ENCODE data around the gene OR1Q1.
"Not testable (repeated sequence)": the region's sequence is repeated elsewhere in the genome, so short reads cannot be mapped to it uniquely, and the experiment has no call there.

Gene OR1Q1

GRCh38 chr9:122614362-122614761 is at the start of gene OR1Q1:
Gene OR1Q1, plus strand, starts transcription at chr9:122614738. Its CDS starts 0 bp downstream, at chr9:122614738.
- DNase-seq (ENCODE audit: low read depth in 2 of 2) = no peak

- DNase-seq (ENCODE audit: low read depth in 2 of 2) = no peak
These were observed 46.6 kb upstream of the OR1Q1 start for GRCh38 chr9:122567901-122568300.

- DNase-seq (ENCODE audit: low read depth in 2 of 2) = no peak
These were observed 42.1 kb upstream of the OR1Q1 start for GRCh38 chr9:122572456-122572855.

- DNase-seq (ENCODE audit: low read depth in 2 of 2) = no peak
These were observed 34.7 kb upstream of the OR1Q1 start for GRCh38 chr9:122579874-122580273.

- no peak for DNase-seq (ENCODE audit: low read depth in 2 of 2)
These were observed 34.2 kb upstream of the OR1Q1 start for GRCh38 chr9:122580360-122580759.

DNA sequence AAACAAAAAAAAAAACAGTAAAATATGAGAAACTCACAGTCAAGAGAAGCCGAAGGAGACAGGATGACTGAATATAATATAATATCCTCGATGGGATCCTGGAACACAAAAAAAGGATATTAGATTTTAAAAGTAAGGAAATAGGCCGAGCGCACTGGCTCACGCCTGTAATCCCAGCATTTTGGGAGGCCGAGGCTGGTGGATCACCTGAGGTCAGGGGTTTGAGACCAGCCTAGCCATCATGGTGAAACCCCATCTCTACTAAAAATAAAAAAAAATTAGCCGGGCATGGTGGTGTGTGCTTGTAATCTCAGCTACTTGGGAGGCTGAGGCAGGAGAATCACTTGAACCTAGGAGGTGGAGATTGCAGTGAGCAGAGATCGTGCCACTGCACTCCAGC is 31.3 kb upstream of the OR1Q1 start, which contains the start of gene OR1L8:
OR1L8 (minus strand) TSS at position 101 of the 400 bp plus-strand sequence. CDS start 14,907 bp downstream, outside the sequence.
- DNase-seq (ENCODE audit: low read depth in 2 of 2) = not testable (repeated sequence)

DNA sequence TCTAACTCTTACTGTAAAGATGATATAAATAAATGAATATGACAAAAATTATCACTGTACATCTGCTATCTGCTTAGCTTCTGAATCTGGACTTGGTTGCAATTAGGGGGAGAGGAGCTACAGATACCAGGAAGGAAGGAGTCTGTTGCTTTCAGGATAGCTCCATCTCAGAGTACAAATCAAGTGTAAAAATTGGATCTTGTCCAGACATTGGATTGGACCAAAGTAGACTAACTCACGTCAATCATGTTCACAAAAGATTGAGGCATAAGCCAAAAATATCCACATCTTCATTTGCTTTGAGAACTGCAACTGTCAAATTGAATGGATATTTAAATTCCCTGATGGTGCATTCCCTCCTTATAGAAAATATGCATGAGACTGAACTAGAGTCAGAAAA is 8.8 kb upstream of the OR1Q1 start:
- no peak for DNase-seq (ENCODE audit: low read depth in 2 of 2)

- no peak for DNase-seq (ENCODE audit: low read depth in 2 of 2)
These were observed 8.0 kb upstream of the OR1Q1 start for GRCh38 chr9:122606587-122606986.

DNA sequence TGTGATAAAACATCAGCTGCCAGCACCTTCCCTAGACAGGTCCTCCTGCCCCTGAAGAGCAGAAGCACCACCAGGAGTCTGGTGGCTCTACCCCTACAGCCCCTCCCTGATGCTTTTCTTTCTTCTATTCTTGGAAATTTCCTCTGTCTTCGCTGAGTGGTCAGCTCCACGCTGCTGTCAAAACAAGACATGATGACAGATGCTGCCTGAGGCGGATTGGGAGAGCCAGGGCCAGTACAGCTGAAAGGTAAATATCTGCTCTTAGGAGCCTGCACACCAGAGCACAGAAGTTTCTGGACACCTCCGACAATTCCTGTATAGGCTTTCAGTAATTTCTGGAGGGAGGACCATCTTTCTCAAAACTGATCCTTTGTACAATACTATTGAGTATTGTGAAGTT is 4.7 kb upstream of the OR1Q1 start:
- no peak for DNase-seq (ENCODE audit: low read depth in 2 of 2)

DNA sequence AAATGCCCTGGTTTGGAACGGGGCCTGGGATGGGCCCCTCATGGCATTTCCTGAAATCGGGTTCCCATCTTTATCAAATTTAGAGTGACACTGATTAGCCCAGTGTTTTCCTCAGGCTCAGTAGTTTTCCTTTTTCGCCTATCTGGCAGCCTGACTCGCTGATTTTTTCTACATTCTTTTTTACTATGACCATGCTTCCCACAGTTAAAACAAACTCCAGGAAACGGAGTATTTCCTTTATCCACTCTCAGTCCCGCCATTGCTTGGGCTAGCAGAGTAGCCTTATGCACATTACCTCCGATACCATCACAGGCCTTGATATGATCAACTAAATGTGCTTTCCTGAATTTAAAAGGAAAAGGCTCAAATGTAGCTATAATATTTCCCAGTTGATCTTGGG is 5.5 kb downstream of the OR1Q1 start:
- no peak for DNase-seq (ENCODE audit: low read depth in 2 of 2)

DNA sequence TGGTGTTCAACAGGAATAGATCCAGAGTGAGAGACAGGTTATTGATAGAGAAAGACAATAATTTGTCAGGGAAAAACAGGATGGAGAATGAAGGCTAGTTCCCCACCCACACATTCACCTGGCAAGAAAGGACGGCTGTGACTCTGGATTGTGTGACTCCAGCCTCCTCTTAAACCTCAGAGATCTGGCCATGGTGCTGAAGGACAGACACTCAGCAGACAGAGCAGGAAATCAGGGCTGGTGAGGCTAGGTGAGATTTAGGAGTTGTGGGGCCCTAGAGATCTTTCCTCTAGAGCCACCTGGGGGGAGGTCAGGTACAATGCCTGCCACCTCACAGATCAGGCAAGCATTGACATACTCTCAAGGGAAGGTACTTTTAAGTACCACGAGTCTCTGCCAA is 27.7 kb downstream of the OR1Q1 start:
- no peak for DNase-seq (ENCODE audit: low read depth in 2 of 2)

DNA sequence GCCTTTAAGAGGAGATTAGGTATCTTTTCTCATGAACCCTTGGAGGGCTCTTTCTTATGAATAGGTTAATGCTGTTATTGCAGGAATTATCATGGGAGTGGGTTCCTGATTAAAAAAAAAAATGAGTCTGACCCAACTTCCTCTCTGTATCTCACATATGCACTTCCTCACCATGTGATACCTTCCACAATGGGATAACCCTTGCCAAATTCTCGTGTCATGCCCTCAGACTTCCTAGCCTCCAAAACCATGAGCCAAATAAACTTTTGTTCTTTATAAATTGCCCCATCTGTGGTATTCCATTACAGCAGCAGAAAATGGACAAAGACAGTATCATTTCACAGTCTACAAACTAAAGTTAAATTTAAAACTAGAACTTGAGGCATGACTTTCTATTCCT is 41.8 kb downstream of the OR1Q1 start:
- DNase-seq (ENCODE audit: low read depth in 2 of 2) = no peak

DNA sequence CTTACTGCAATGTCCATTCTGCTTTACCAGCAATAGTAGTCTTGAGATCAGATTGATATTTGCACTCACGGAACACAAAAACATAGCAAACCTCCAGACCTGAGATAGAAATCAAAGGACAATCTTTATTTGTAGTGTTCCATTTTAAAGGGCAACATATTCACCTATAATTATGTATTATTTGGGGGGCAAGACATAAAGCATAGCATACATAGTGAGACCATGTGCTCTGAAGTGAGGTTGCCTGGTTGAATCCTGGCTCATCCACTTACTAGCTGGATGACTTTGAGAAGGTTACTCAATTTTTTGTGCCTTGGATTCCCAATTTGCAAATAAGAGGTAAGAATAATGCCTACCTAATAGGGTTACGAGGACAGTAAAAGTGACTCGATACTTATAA is 43.0 kb downstream of the OR1Q1 start, which contains the start of gene OR1B1:
OR1B1 (minus strand) TSS at position 101 of the 400 bp plus-strand sequence.
- no peak for DNase-seq (ENCODE audit: low read depth in 2 of 2)

- no peak for DNase-seq (ENCODE audit: low read depth in 2 of 2)
These were observed 46.9 kb downstream of the OR1Q1 start, which contains the start of gene OR1L1 for GRCh38 chr9:122661416-122661815. Gene OR1L1, plus strand, starts transcription at chr9:122661716. Its CDS starts 0 bp downstream, at chr9:122661716.
